Heart left ventricle (tissue), 16 donors: ENCODE results near the gene RPTOR. TPM values are rescaled to one million over a fixed set of nuclear protein-coding genes. Genes with fewer than 3 reads are reported as not detected.

ENCODE experiments used
- ATAC-seq, 4 donors: fragments of 200-7000 bp; cut with Tn5 transposase; one replicate each; pipeline ENCODE4 v1.9.1; 2020 to 2022; ENCODE audit warnings: moderate library complexity in 4 of 4, mild to moderate bottlenecking in 3 of 4, moderate number of reproducible peaks in 1 of 4
- DNase-seq, 5 donors: peaks; one replicate each; pipeline ENCODE4 v3.0.0-alpha.2; 2020
- H3K27ac ChIP-seq, 12 donors: fragments of 200-600 bp; sonication (generic) in 4 of 12; one replicate each; pipeline versions ENCODE4 v1.5.0 to v1.8.0; 2016 to 2022; ENCODE audit warnings: mild to moderate bottlenecking in 2 of 12
- H3K27me3 ChIP-seq, 9 donors: fragments of 200-600 bp; sonication (generic) in 2 of 9; one replicate each; pipeline versions ENCODE4 v1.5.1 to v1.8.0; 2016 to 2022; ENCODE audit warnings: mild to moderate bottlenecking in 3 of 9
- H3K36me3 ChIP-seq, 9 donors: fragments of 200-600 bp; sonication (generic) in 2 of 9; one replicate each; pipeline versions ENCODE4 v1.5.0 to v1.8.0; 2018 to 2022; ENCODE audit warnings: mild to moderate bottlenecking in 2 of 9
- H3K4me1 ChIP-seq, 12 donors: fragments of 200-600 bp; sonication (generic) in 4 of 12; one replicate each; pipeline versions ENCODE4 v1.5.0 to v1.8.0; 2016 to 2022; ENCODE audit warnings: mild to moderate bottlenecking in 3 of 12
- H3K4me3 ChIP-seq, 12 donors: fragments of 200-600 bp; sonication (generic) in 4 of 12; one replicate each; pipeline versions ENCODE4 v1.5.0 to v1.8.0; 2017 to 2022; ENCODE audit warnings: mild to moderate bottlenecking in 9 of 12, moderate library complexity in 4 of 12
- H3K9me3 ChIP-seq, 12 donors: fragments of 200-600 bp; sonication (generic) in 4 of 12; one replicate each; pipeline versions ENCODE4 v1.5.0 to v1.8.0; 2016 to 2022; ENCODE audit warnings: mild to moderate bottlenecking in 1 of 12
- CTCF ChIP-seq, 12 donors: fragments of 200-600 bp; sonication (generic) in 4 of 12; IDR thresholded peaks; one replicate each; pipeline versions ENCODE4 v1.5.0 to v1.8.0; 2018 to 2022; ENCODE audit warnings: antibody characterized with exemption in 12 of 12, mild to moderate bottlenecking in 5 of 12
- POLR2A ChIP-seq, 2 donors: fragments of 450-650 bp; IDR thresholded peaks; one replicate each; pipeline ENCODE4 v1.6.1; 2017; ENCODE audit warnings: antibody characterized with exemption in 2 of 2, mild to moderate bottlenecking in 2 of 2, moderate library complexity in 2 of 2
- WGBS, 4 donors: extraction: QIAGEN DNeasy Blood & Tissue Kit in 2 of 4; methylation state at CpG; one replicate each; pipeline versions ENCODE4 v1.1.5 to v1.1.7; 2013 to 2018; 5-methylcytosine and 5-hydroxymethylcytosine counted together
- intact Hi-C, 10 donors: fragments of 100-400 bp; cut with DNase I; formaldehyde crosslinking; loops; one replicate each; pipeline versions ENCODE4 v1.11.1 to v1.14.2; 2022
- polyA plus RNA-seq, 2 donors: library from polyadenylated mRNA; stranded (reverse); fragments of 200-250 nt; gene quantifications; one replicate each; pipeline ENCODE4 v1.2.3, GENCODE V29; 2013
- total RNA-seq, 9 donors: library from RNA; depleted of rRNA in 2 of 9; stranded (reverse); fragments of >200 nt in 2 of 9; fragmentation: NEBNext Ultra II Directional in 3 of 9; extraction: Animal tissue kit (Norgen Biotek cat#: 25700) in 3 of 9; gene quantifications; one replicate each; pipeline versions ENCODE4 v1.1.0 to v1.2.4, GENCODE V29; 2016 to 2023
- donor health status: ischemic (EF 13 %, LVEDD 7.1; RV severe dilation, severe dysfunction).
- donor health status: healthy with polysubstance abuse.
- donor health status: DM: no; HTN: yes; CAD: no.
- donor health status: DM: no; HTN: no; CAD: no.
- donor health status: ischemic (EF 25% LVEDD 6.9; RV normal size, moderate dysfunction).
- donor health status: ischemic (EF 25% LVEDD 5.7; RV mildly dilated, moderate dysfunction).
- donor health status: healthy.
- donor health status: DM: yes; HTN: yes; CAD: no.
- donor health status: ischemic (EF 35%, LVEDD 5.7; RV mildly dilated, moderate dysfunction).
- donor health status: nonischemic (EF 11% LVEDD 7.7; RV severe dilation, severe dysfunction).
- donor health status: DM: yes; HTN: yes; CAD: no.
- donor health status: PGD.
- donor health status: ischemic (EF 29% LVEDD 5.4; RV normal size, mild dysfunction).
- donor health status: nonischemic (EF 23%, LVEDD 6.1; RV moderate dilation, normal function).

RPTOR gene
- total and polyA plus RNA-seq, 11 donors: 14.7 to 31.7 (median 26.0) TPM

DNA sequence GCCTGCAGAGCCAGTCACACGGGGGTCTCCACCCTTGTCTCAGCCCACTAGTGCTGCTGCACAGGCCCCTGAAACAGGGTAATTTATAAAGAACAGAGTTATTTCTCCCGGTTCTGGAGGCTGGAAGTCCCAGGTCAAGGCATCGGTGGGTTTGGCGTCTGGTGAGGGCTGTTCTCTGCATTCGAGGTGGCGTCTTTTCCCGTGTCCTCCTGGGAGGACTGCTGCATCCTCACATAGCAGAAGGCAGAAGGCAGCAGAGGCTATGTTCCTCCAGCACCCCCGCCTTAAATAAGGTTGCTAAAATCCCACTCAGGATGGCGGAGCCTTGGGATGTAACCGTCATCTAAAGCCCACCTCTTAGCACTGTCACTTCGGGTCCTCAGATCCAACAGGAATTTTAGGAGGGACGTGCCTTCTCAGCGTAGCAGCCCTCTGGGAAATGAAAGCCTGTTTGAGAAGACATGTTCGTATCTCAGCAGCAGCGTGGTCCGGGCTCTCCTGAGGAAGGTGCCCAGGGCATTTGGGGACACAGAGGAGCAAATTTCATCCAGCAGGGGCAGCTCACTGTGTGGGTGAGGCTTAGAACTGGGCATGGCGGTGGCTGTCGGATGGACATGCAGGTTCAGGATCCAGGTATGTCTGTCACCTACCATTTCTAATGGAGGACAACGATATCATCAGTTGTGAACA, 225.4 kb downstream of the RPTOR start:
- 93 to 94% (median 94%) methylated on average over 10 to 19 of the region's 19 CpGs for WGBS, 4 donors
- Histone ChIP-seq H3K36me3 (peaks cover 0 to 5% (median 0%) of the 10 kb centered on the region in 9 donors), H3K27me3 (no peaks in the 10 kb centered on the region), H3K4me3 (no peak overlapping the region), H3K4me1 (peaks cover 0 to 29% (median 4%) of the 10 kb centered on the region in 12 donors), H3K9me3 (no peaks in the 10 kb centered on the region), H3K27ac (no peak overlapping the region)
- no peak for TF ChIP-seq CTCF (IDR thresholded peaks at IDR 0.05)
- no peak for TF ChIP-seq POLR2A (IDR thresholded peaks at IDR 0.05)
- ATAC-seq: no peak
- intact Hi-C loops: no loop called here
- DNase-seq: no peak

DNA sequence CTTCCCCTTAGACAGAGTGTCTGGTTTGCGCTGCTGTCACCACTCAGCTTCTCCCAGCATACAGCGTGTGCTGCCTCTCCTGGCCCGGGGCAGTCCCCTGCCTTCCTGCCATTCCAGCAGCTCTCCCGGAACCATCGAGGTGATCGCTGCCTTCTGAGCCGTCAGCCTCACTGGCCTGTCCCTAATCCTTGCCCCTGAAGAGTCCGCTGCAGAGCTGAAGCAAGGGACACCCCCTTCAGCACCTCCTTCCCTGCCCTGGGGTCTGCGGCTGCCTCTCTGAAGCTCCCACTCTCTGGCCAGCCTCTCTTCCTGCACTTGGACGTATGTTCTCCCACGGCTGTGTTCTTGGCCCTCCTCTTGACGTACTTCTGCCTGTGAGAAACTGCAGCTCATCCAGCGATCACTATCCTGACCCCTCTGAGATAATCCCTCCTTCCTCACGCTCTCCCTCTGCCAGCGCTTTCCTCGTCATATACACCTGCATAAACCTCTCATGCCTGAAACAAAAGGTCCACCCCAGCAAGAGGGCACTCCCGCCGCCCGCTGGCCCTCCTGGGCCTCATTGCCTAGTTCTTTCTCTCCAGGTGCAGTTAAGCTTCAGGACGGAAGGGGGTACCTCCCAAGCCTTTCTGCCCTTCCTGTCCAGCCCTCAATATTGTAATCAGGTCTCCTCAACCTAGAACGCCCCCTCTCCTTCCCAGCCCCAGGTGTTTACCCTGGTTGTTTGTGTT, 226.4 kb downstream of the RPTOR start:
- Histone ChIP-seq H3K27me3 (no peaks in the 10 kb centered on the region), H3K4me1 (peaks cover 0 to 22% (median 4%) of the 10 kb centered on the region in 12 donors), H3K4me3 (no peak overlapping the region), H3K27ac (no peak overlapping the region), H3K36me3 (peaks cover 0 to 5% (median 0%) of the 10 kb centered on the region in 9 donors), H3K9me3 (no peaks in the 10 kb centered on the region)
- 88 to 90% (median 89%) methylated on average over 21 of the region's 21 CpGs for WGBS, 4 donors
- ATAC-seq: no peak
- TF ChIP-seq POLR2A (IDR thresholded peaks at IDR 0.05) (no peak), CTCF (IDR thresholded peaks at IDR 0.05) (no peak)
- DNase-seq: no peak
- intact Hi-C loops: no loop called here

DNA sequence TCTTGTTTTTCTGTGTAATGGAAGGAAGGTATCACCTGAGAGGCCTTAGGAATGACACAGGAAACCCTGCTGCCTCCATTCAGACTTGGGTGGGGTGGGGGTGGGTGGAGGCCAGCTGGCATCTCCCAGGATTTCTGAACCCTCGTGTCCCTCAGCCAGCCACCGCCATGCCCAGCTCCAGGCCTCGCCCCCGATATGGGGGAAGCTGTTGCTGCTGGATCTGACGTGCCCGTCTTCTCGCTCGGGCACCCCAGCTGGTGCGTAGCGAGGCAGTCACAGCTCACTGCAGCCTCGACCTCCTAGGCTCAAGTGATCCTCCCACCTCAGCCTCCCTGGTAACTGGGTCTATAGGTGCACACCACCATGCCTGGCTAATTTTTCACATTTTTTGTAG, 227.0 kb downstream of the RPTOR start:
- 87 to 94% (median 90%) methylated on average over 11 of the region's 11 CpGs for WGBS, 4 donors

More for the DNA sequence above, 227.0 kb downstream of the RPTOR start:
- Histone ChIP-seq H3K27ac (peak overlapping the region in 1 of 12 donors; percentile 82), H3K36me3 (peaks cover 0 to 7% (median 0%) of the 10 kb centered on the region in 9 donors), H3K9me3 (no peaks in the 10 kb centered on the region), H3K27me3 (no peaks in the 10 kb centered on the region), H3K4me3 (no peak overlapping the region), H3K4me1 (peaks cover 0 to 19% (median 4%) of the 10 kb centered on the region in 12 donors)
- TF ChIP-seq POLR2A (IDR thresholded peaks at IDR 0.05): no peak
- no peak for TF ChIP-seq CTCF (IDR thresholded peaks at IDR 0.05)
- DNase-seq: no peak
- no peak for ATAC-seq
- intact Hi-C loops: loop anchor here in 1 of 10 donors (2.0 kb wide), 1 partner anchor 79 kb away; no protein-coding TSS in a partner anchor
